HG03060 (cell line): ENCODE measurements around the gene RPL13.

ENCODE experiments used
- ATAC-seq: cut with Tn5 transposase; IDR thresholded peaks from one replicate; pipeline ENCODE4 v1.9.1; 2021; ENCODE audit warnings: low read depth, moderate number of reproducible peaks; ENCODE audit not compliant: unreplicated experiment

Gene RPL13

DNA sequence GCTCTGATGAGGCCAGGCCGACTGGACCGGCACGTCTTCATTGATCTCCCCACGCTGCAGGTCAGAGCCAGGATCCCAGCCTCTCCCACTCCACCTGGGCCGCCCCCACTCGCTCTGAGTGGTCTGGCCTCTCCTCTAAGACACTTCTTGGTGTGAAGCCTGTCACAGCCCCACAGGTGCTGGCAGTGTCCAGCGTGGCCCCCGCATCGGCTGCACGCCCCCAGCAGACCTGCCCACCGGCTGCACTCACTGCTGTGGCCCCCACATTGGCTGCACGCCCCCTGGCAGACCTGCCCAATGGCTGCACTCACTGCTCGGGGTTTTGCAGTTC lies 15.8 kb upstream of the RPL13 start:
- no peak for ATAC-seq

DNA sequence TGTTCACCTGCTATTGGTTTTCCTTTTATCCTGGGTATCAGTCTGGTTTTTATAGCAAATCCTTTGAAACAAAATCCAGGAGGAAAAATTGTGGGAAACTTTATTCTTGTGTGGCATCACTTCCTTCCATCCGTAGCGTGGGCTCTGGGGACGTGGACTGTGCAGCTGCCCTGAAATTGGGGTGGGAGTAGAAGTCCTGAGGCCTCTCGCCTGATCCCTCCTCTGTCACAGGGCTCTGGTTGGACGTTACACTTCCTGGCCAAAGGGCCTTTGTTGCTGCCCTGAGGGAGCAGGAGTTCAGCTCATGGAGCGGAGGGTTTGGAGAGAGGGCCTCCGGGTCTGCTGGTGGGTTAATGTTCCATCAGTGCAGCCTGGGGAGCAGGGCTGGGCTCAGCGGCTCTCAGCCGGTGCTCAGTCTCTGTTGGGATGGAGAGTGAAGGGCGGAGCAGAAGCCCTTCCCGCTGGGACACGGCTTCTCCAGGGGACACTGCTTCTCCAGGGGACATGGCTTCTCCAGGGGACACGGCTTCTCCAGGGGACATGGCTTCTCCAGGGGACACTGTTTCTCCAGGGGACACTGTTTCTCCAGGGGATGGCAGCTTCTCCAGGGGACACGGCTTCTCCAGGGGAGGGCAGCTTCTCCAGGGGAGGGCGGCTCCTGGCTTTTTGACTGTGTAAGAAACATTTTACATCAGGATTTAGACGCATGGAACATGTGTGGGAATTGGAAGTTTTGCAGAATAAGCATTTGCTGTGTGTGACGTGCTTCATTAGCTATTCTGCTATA lies 15.2 kb upstream of the RPL13 start:
- ATAC-seq, result no peak

GRCh38 chr16:89545831-89546574 lies 14.5 kb upstream of the RPL13 start:
- no peak for ATAC-seq

DNA sequence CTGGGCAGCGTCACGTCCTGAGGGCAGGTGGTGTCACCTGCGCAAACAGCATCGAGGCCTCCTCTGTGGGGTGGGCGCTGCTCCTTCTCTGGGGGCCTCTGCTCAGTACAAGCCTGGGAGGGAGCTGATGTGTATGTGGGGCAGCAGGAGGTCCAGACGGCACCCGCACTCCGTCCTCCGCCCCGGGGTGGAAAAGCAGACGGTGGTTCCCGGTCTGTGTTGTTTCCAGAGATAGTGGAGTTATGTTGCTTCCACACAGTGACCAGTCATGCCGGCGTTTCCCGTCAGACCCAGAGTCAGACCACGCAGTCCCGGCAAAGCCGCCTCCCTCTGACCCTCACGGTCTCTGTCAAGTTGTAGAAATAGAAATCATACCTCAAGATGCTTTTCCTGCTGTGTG lies 13.7 kb upstream of the RPL13 start:
- no peak for ATAC-seq

DNA sequence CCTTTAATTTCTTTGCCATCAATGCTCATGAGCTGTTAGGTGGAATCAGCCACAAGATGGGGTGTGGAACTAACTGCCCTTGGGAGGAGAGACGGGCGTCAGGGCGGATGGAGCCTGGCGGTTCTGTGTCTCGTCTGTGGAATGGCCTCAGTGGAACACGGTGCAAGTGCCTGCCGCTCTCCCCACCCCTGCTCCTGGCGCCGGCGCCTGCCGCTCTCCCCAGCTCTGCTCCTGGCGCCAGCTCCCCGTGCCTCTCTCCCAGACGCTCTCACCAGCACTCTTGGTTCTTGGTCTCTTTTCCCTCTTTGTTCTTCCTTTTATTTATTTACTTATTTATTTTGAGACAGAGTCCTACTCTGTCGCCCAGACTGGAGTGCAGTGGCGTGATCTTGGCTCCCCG lies 13.2 kb upstream of the RPL13 start:
- no peak for ATAC-seq

- ATAC-seq, result no peak
Measured at GRCh38 chr16:89547860-89548259, 12.6 kb upstream of the RPL13 start.

DNA sequence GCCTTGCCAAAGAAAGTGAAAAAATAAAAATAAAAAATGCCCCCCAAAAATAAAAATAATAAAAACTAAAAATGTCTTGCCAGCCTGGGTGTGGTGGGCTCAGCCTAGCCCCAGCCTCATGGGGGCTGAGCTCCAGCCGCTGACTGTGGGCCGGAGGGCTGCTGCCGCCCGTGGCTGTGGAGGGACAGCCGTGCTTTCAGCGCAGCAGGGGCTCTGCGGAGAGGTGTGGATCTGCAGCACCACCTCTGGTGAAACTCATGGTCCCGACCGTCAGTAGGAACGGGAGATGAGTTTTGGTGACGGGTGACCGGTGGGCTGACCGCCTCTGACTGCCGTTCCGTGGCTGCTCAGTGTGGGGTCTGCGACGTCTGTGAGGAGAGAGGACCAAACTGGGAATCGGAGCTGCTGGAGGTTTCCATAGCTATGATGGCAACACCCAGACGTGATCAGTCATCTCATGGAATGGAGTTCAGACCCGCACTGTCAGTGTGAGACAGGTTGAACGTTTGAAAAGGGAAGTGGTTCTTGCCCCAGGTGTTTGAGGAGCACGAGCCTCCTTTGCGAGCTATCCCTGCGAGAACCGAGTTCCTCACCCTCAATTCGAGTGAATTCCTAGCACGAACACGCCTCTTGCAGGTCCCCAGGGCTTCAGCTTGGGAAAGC lies 12.0 kb upstream of the RPL13 start:
- no peak for ATAC-seq

GRCh38 chr16:89549007-89549700 lies 11.3 kb upstream of the RPL13 start:
- ATAC-seq, result no peak

DNA sequence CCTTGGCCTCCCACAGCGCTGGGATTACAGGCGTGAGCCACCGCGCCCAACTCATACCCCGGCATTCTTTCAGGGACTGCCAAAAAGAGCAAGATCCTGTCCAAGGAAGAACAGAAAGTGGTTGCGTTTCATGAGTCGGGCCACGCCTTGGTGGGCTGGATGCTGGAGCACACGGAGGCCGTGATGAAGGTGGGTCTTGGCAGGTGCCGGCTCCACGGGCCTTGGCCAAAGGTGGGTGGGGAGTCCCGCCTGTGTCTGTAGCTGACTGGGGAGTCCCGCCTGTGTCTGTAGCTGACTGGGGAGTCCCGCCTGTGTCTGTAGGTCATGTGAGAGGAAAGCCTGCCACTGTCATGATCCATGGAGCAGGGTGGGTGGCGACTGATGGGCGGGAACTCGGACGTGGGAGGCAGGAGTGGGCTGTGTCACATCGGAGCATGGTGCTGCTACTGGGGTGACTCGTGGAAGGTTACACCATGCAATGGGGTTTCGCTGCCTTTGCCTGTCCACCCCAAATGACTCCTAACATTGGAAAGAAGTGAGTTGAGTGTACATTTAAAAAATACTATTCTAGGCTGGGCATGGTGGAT lies 10.0 kb upstream of the RPL13 start:
- ATAC-seq, result no peak

DNA sequence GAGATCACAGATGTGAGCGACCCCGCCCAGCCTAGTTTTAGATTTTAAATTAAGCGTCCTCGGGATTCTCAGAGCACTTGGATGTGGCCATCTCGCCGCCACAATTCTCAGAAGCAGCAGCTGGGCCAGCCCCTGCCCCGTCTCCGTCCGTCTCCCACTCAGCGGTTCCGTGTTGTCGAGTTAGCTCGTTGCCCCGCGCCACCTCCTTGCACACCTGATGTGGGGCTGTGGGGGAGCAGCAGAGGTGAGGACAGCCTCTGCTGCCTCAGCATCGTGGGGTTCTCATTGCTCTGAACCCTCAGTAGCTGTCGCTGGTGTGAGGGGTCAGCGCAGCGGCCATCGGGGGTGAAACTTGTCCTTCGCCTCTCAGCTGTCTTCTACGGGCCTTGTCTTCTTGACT lies 8.2 kb upstream of the RPL13 start:
- no peak for ATAC-seq

- no peak for ATAC-seq
Measured at GRCh38 chr16:89552913-89553312, 7.6 kb upstream of the RPL13 start.

GRCh38 chr16:89553733-89554132 lies 6.7 kb upstream of the RPL13 start:
- no peak for ATAC-seq

DNA sequence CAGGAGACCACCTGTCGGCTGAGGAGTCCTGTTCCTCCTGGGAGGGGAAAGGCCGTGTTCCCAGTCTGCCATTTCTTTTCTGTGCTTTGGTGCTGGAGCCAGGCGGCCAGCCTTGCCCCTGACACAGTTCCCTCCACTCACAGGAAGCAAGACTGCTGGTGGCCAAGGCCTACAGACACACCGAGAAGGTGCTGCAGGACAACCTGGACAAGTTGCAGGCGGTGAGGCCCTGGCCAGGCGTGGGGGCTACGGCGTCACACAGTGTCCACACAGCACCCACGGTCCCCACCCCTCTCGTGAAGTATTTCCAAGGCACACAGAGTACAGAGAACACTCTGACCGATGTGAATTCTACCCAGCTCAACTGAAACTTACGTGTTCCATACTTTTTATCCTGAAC lies 6.1 kb upstream of the RPL13 start:
- ATAC-seq, result no peak

DNA sequence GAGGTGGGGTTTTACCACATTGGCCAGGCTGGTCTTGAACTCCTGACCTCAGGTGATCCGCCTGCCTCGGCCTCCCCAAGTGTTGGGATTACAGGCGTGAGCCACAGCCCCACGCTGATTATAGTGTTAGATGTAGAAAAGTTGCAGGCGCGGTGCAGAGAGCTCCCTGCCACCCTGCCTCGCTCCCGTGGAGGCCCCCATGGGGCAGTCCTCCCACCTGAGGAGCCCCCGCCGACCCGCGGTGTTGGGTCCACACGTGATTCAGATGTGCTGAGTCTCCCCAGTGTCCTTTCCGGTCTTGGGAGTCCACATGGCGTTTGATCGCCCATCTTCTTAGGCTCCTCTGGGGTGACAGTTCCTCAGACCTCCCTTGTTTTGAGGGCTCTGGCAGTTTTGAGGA lies 5.2 kb upstream of the RPL13 start:
- ATAC-seq, result no peak

- ATAC-seq, result no peak
Measured at GRCh38 chr16:89555780-89556179, 4.7 kb upstream of the RPL13 start.

- ATAC-seq, result no peak
Measured at GRCh38 chr16:89556750-89557689, 3.5 kb upstream of the RPL13 start.

DNA sequence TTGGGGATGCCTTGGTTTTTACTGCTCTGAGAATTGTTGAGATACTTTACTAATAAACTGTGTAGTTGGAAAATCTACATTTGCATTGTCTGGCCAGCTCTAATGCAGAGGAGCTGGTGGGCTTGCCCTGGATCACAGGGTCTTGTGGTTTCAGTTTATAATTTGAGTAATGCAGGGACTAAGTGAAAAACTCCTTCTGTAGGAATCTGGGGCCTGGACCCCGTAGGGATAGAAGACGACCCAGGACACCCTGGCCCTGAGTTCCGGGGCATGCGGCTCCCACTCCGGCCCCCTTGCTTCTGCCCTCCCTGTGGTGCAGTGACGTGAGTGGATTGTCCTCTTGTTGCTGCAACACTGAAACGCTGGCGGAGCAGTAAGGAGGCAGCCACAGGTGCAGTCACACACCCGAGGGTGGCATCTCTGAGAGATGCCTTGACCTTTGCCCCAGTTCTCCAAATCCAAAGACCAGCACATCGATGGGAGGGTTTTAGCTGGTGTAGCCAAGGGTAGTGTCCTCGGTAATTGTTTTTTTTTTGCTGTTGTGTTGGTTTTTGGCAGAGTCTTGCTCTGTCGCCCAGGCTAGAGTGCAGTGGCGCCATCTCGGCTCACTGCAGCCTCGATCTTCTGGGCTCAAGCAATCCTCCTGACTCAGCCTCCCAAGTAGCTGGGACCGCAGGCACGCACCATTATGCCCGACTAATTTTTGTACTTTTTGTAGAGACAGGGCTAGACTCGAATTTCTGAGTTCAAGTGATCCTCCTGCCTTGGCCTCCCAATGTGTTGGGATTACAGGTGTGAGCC lies 2.6 kb upstream of the RPL13 start:
- no peak for ATAC-seq

DNA sequence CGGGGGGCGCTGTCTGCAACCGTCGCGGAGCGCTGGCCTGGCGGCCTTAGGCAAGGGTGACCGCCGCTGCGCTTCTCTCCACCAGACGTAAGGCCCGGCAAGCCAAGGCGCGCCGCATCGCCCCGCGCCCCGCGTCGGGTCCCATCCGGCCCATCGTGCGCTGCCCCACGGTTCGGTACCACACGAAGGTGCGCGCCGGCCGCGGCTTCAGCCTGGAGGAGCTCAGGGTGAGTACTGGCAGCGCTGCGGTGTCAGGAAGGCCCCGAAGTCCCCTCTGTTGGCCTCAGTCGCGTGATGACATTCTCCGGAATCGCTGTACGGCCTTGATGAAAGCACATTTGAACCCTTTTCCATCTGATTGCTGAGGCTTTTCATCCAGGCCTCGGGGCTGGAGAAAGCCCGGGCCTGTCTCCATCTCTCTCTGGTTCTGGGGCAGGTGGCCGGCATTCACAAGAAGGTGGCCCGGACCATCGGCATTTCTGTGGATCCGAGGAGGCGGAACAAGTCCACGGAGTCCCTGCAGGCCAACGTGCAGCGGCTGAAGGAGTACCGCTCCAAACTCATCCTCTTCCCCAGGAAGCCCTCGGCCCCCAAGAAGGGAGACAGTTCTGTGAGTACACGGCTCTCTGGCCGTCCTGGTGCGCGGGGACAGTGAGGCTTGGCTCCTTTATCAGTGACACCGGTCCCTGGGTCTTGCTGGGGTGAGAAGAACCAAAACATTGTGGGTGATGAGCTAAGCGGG lies 831 bp downstream of the RPL13 start:
- ATAC-seq, result no peak
